Spleen (tissue), 11 donors: ENCODE measurements around the gene PLCB3. TPM values are rescaled to one million over a fixed set of nuclear protein-coding genes. Genes with fewer than 3 reads are reported as not detected.

Source experiments
- DNase-seq: peaks from one replicate; pipeline ENCODE4 v3.0.0-alpha.2; 2020
- H3K27ac ChIP-seq, 8 donors: fragments of 200-600 bp; sonication (generic) in 7 of 8; 1 replicate in 4 of 8; 2 replicates in 4 of 8; pipeline versions ENCODE4 v1.5.0 to v1.8.0; 2016 to 2021; ENCODE audit warnings: inconsistent platforms in 4 of 8, mild to moderate bottlenecking in 4 of 8, moderate library complexity in 1 of 8
- H3K27me3 ChIP-seq, 7 donors: fragments of 200-600 bp; sonication (generic) in 6 of 7; replicated peaks in 1 of 7; 1 replicate in 4 of 7; 2 replicates in 3 of 7; pipeline versions ENCODE4 v1.5.0 to v1.8.0; 2016 to 2021; ENCODE audit warnings: inconsistent platforms in 3 of 7, mild to moderate bottlenecking in 1 of 7
- H3K36me3 ChIP-seq, 6 donors: fragments of 200-600 bp; sonication (generic) in 5 of 6; 1 replicate in 4 of 6; 2 replicates in 2 of 6; pipeline versions ENCODE4 v1.5.0 to v1.8.0; 2016 to 2021; ENCODE audit warnings: inconsistent platforms in 2 of 6
- H3K4me1 ChIP-seq, 6 donors: fragments of 200-600 bp; sonication (generic) in 5 of 6; 1 replicate in 3 of 6; 2 replicates in 3 of 6; pipeline versions ENCODE4 v1.5.0 to v1.8.0; 2016 to 2021; ENCODE audit warnings: inconsistent platforms in 3 of 6
- H3K4me3 ChIP-seq, 8 donors: fragments of 200-600 bp; sonication (generic) in 7 of 8; 1 replicate in 4 of 8; 2 replicates in 4 of 8; pipeline versions ENCODE4 v1.5.0 to v1.8.0; 2016 to 2021; ENCODE audit warnings: inconsistent platforms in 4 of 8, mild to moderate bottlenecking in 4 of 8, moderate library complexity in 2 of 8
- H3K9me3 ChIP-seq, 8 donors: fragments of 200-600 bp; sonication (generic) in 7 of 8; 1 replicate in 4 of 8; 2 replicates in 4 of 8; pipeline versions ENCODE4 v1.5.0 to v1.8.0; 2016 to 2021; ENCODE audit warnings: inconsistent platforms in 4 of 8
- CTCF ChIP-seq, 11 experiments: fragments of 200-600 bp in 7 of 11; fragments of 450-650 bp in 4 of 11; sonication (generic) in 4 of 11; IDR thresholded peaks in 8 of 11; conservative IDR thresholded peaks in 3 of 11; 1 replicate in 7 of 11; 2 replicates in 4 of 11; pipeline versions ENCODE4 v1.4.0 to v1.8.0; 2016 to 2021; ENCODE audit warnings: antibody characterized with exemption in 11 of 11, inconsistent platforms in 4 of 11, mild to moderate bottlenecking in 1 of 11
- POLR2A ChIP-seq, 3 donors: fragments of 450-650 bp; IDR thresholded peaks; one replicate each; pipeline ENCODE4 v1.5.1; 2017; ENCODE audit warnings: antibody characterized with exemption in 3 of 3, mild to moderate bottlenecking in 1 of 3
- POLR2AphosphoS5 ChIP-seq, 3 donors: sonication (generic); formaldehyde crosslinking; IDR thresholded peaks; one replicate each; pipeline ENCODE4 v1.5.1; 2017; ENCODE audit warnings: antibody characterized with exemption in 3 of 3
- WGBS, 5 donors: extraction: QIAGEN DNeasy Blood & Tissue Kit in 3 of 5; methylation state at CpG; one replicate each; pipeline versions ENCODE4 v1.1.5 to v1.1.7; 2013 to 2018; 5-methylcytosine and 5-hydroxymethylcytosine counted together
- intact Hi-C: fragments of 100-400 bp; cut with DNase I; formaldehyde crosslinking; loops from one replicate; pipeline ENCODE4 v1.15.0; 2023; ENCODE audit warnings: low total_unique reads
- polyA plus RNA-seq, 3 donors: library from polyadenylated mRNA; stranded (reverse); fragments of 200-250 nt; gene quantifications; one replicate each; pipeline ENCODE4 v1.2.1, GENCODE V29; 2013
- total RNA-seq, 7 donors: library from RNA; depleted of rRNA in 3 of 7; stranded (reverse); fragments of >200 nt in 3 of 7; fragmentation: NEBNext Ultra II Directional in 4 of 7; extraction: Animal tissue kit (Norgen Biotek cat#: 25700) in 4 of 7; gene quantifications; one replicate each; pipeline versions ENCODE4 v1.1.0 to v1.2.1, GENCODE V29; 2016 to 2021
- donor health status: healthy with polysubstance abuse.
- donor health status: DM: no; HTN: no; CAD: no; lungs with moderate emphysema.
- donor health status: DM: no; HTN: no; CAD: no.
- donor health status: Bipolar disorder and iron deficiency.
- donor health status: healthy.
- donor health status: DM: no; HTN: no; CAD: no.
- donor health status: DM: yes; HTN: yes; CAD: no.

The PLCB3 gene
- total and polyA plus RNA-seq, 10 donors, result 3.8 to 28.3 (median 21.1) TPM

DNA sequence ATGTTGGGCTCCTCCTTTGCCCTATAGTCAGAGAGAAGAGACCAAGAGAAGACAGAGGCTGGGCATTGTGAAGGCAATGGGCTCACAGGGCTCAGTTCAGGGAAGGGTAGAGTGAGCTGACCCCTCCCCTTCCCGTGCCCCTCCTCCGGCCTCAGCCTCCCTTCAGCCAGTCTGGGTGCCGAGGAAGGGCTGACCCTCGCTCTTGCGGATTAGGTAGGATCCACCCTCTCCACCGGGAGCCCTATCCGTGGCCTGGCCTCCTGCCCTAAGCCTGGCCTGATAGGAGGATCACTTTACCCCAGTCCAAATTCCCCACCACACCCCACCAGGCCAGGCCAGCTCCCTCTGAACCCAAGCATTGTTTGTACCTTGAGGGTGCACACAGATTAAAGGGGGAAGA lies 2.8 kb upstream of the PLCB3 start:
- Histone ChIP-seq H3K4me3 (no peak overlapping the region), H3K36me3 (peaks cover 0 to 15% (median 5%) of the 10 kb centered on the region in 6 donors), H3K27me3 (no peaks in the 10 kb centered on the region), H3K4me1 (peaks cover 20 to 83% (median 63%) of the 10 kb centered on the region in 6 donors), H3K27ac (no peak overlapping the region), H3K9me3 (no peaks in the 10 kb centered on the region)
- intact Hi-C loops, result no loop called here
- 60 to 88% (median 80%) methylated on average over 1 to 7 of the region's 7 CpGs for WGBS, 5 donors
- DNase-seq, result no peak
- TF ChIP-seq POLR2A (IDR thresholded peaks at IDR 0.05) (no peak), POLR2AphosphoS5 (IDR thresholded peaks at IDR 0.05) (no peak), CTCF (IDR thresholded peaks at IDR 0.05 in 8 of 11, conservative IDR thresholded peaks at IDR 0.05 in 3 of 11) (no peak)

GRCh38 chr11:64249038-64249437 lies 2.3 kb upstream of the PLCB3 start:
- Histone ChIP-seq H3K4me3 (no peak overlapping the region), H3K36me3 (peaks cover 0 to 10% (median 1%) of the 10 kb centered on the region in 6 donors), H3K27me3 (no peaks in the 10 kb centered on the region), H3K27ac (no peak overlapping the region), H3K4me1 (peaks cover 20 to 83% (median 63%) of the 10 kb centered on the region in 6 donors), H3K9me3 (no peaks in the 10 kb centered on the region)
- intact Hi-C loops, result no loop called here
- DNase-seq, result no peak
- TF ChIP-seq POLR2A (IDR thresholded peaks at IDR 0.05) (no peak), POLR2AphosphoS5 (IDR thresholded peaks at IDR 0.05) (no peak)
- whole genome bisulfite sequencing, 5 donors, result 83 to 95% (median 93%) methylated on average over 1 to 4 of the region's 4 CpGs

DNA sequence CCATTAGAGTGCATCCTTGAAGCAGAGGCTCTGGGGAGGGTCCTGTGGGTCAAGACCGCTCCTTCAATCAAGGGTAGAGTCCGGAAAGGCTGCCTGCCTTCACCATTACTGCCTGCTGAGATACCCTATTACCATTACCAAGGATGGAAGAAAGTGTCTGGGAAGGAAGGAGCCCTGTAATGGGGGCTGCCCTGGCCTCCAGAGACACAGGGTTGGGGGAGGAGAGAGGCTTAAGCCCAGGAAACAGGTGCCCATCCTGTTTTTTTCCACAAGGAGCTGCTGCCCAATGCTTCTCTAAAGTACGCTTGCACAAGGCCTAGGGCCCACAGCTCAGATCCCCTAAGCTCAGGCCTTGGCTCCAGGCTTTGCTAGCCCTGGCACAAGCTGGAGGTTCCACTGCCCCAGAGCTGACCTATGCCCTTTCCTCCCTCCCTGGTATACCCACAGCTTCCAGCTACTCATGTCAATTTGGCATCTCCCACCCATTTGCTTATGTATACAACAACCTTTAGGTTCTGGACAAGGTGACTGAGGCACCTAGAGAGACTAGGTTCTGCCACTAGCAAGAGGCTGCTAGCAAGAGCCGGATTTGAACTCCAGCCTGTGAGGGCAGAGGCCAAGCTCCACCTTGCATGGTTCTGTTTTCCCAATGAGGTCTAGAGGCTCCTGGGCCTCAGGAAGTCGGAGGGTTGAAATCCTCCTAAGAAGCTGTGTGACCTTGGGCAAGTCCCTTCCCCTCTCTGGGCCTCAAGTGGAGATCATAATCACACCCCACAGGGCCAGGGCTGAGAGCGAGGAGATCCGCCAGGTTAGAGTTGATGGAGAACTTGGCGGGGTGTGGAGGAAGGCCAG lies 1.5 kb upstream of the PLCB3 start:
- intact Hi-C loops, result no loop called here

GRCh38 chr11:64250415-64251015 lies 815 bp upstream of the PLCB3 start:
- H3K27me3 ChIP-seq, result no peaks in the 10 kb centered on the region
- no peaks in the 10 kb centered on the region for H3K9me3 ChIP-seq
- H3K27ac ChIP-seq, result peak overlapping the region in 3 of 8 donors; percentile 82 to 85 (median 82)
- peak overlapping the region in 7 of 8 donors; percentile 31 to 96 (median 80) for H3K4me3 ChIP-seq
- DNase-seq, result no peak
- H3K4me1 ChIP-seq, result peaks cover 13 to 78% (median 55%) of the 10 kb centered on the region in 6 donors
- no peak for TF ChIP-seq POLR2AphosphoS5 (IDR thresholded peaks at IDR 0.05)
- TF ChIP-seq POLR2A (IDR thresholded peaks at IDR 0.05), result no peak
- no peak for TF ChIP-seq CTCF (IDR thresholded peaks at IDR 0.05 in 8 of 11, conservative IDR thresholded peaks at IDR 0.05 in 3 of 11)
- intact Hi-C loops, result no loop called here
- H3K36me3 ChIP-seq, result peaks cover 0 to 15% (median 5%) of the 10 kb centered on the region in 6 donors
- WGBS, 5 donors, result 12 to 30% (median 29%) methylated on average over 10 to 13 of the region's 13 CpGs

More for the DNA sequence above, 1.5 kb upstream of the PLCB3 start:
- WGBS, 5 donors, result 73 to 91% (median 85%) methylated on average over 6 to 8 of the region's 8 CpGs
- no peak for DNase-seq
- no peak overlapping the region for H3K27ac ChIP-seq
- H3K36me3 ChIP-seq, result peaks cover 0 to 10% (median 0%) of the 10 kb centered on the region in 6 donors
- peaks cover 20 to 83% (median 62%) of the 10 kb centered on the region in 6 donors for H3K4me1 ChIP-seq
- no peak overlapping the region for H3K4me3 ChIP-seq
- no peaks in the 10 kb centered on the region for H3K9me3 ChIP-seq
- no peak for TF ChIP-seq POLR2AphosphoS5 (IDR thresholded peaks at IDR 0.05)
- no peak for TF ChIP-seq CTCF (IDR thresholded peaks at IDR 0.05 in 8 of 11, conservative IDR thresholded peaks at IDR 0.05 in 3 of 11)
- TF ChIP-seq POLR2A (IDR thresholded peaks at IDR 0.05), result no peak
- H3K27me3 ChIP-seq, result no peaks in the 10 kb centered on the region
